HG03280 (cell line): Measurements from ENCODE around the gene LYPD1.

Source experiments
- ATAC-seq: cut with Tn5 transposase; IDR thresholded peaks from one replicate; pipeline ENCODE4 v1.9.1; 2021; ENCODE audit warnings: mild to moderate bottlenecking, moderate library complexity; ENCODE audit not compliant: unreplicated experiment

LYPD1 gene

GRCh38 chr2:132668987-132669907 lies 758 bp downstream of the LYPD1 start:
- ATAC-seq = no peak

GRCh38 chr2:132668189-132668823 lies 1.7 kb downstream of the LYPD1 start:
- no peak for ATAC-seq

- ATAC-seq = no peak
These were observed 2.3 kb downstream of the LYPD1 start for GRCh38 chr2:132667706-132668105.

- ATAC-seq = no peak
These were observed 4.4 kb downstream of the LYPD1 start for GRCh38 chr2:132665401-132666140.

GRCh38 chr2:132664096-132664495 lies 5.9 kb downstream of the LYPD1 start:
- ATAC-seq = no peak

GRCh38 chr2:132662732-132663131 lies 7.3 kb downstream of the LYPD1 start:
- ATAC-seq = no peak

- ATAC-seq = no peak
These were observed 10.7 kb downstream of the LYPD1 start for GRCh38 chr2:132659331-132659730.

- ATAC-seq = no peak
These were observed 13.6 kb downstream of the LYPD1 start for GRCh38 chr2:132656266-132656975.

GRCh38 chr2:132654968-132655367 lies 15.0 kb downstream of the LYPD1 start:
- no peak for ATAC-seq

- no peak for ATAC-seq
These were observed 15.7 kb downstream of the LYPD1 start for GRCh38 chr2:132654335-132654734.

GRCh38 chr2:132652474-132652873 lies 17.5 kb downstream of the LYPD1 start:
- ATAC-seq = no peak

GRCh38 chr2:132651115-132652045 lies 18.6 kb downstream of the LYPD1 start:
- no peak for ATAC-seq

- ATAC-seq = no peak
These were observed 23.4 kb downstream of the LYPD1 start for GRCh38 chr2:132646540-132647108.

GRCh38 chr2:132645722-132646539 lies 24.1 kb downstream of the LYPD1 start:
- no peak for ATAC-seq

- peak; percentile 71 for ATAC-seq
These were observed 24.8 kb downstream of the LYPD1 start for GRCh38 chr2:132645176-132645575.

- no peak for ATAC-seq
These were observed 27.6 kb downstream of the LYPD1 start for GRCh38 chr2:132642415-132642814.

GRCh38 chr2:132641819-132642218 lies 28.2 kb downstream of the LYPD1 start:
- no peak for ATAC-seq

GRCh38 chr2:132640116-132640515 lies 29.9 kb downstream of the LYPD1 start:
- no peak for ATAC-seq
